GM13977 (cell line): ENCODE results near the gene ARMC7.

Experiments used
- DNase-seq: peaks from one replicate; pipeline ENCODE4 v3.0.0; 2012; ENCODE audit warnings: low spot score
- CTCF ChIP-seq: IDR thresholded peaks from 2 replicates; pipeline ENCODE4 v1.5.1; 2012; ENCODE audit warnings: mild to moderate bottlenecking, control low read depth; ENCODE audit not compliant: insufficient read depth; ENCODE audit errors: extremely low read depth, missing control alignments
- in situ Hi-C: fragments of 300-500 bp; cut with MboI; formaldehyde crosslinking; loops from one replicate; pipeline ENCODE4 v1.12.0; 2022; ENCODE audit warnings: low sequenced_read_pairs, low pct_unique_long_range_greater_than_20kb, mixed read lengths, inconsistent platforms; ENCODE audit not compliant: unreplicated experiment

The ARMC7 gene

GRCh38 chr17:75099881-75100595 is 9.7 kb upstream of the ARMC7 start:
- TF ChIP-seq CTCF: no peak
- in situ Hi-C loops: no loop called here
- DNase-seq: no peak

GRCh38 chr17:75102385-75102821 is 7.4 kb upstream of the ARMC7 start:
- DNase-seq: peak; percentile 70
- in situ Hi-C loops: no loop called here
- TF ChIP-seq CTCF: no peak

GRCh38 chr17:75103601-75104554 is 5.9 kb upstream of the ARMC7 start:
- DNase-seq: no peak
- in situ Hi-C loops: no loop called here
- no peak for TF ChIP-seq CTCF

GRCh38 chr17:75105126-75106080 is 4.4 kb upstream of the ARMC7 start:
- in situ Hi-C loops: no loop called here
- peak; percentile 65 for TF ChIP-seq CTCF
- peak; percentile 71 for DNase-seq

- no peak for DNase-seq
- in situ Hi-C loops: no loop called here
- no peak for TF ChIP-seq CTCF
Observed at GRCh38 chr17:75108193-75108592, 1.6 kb upstream of the ARMC7 start.

- TF ChIP-seq CTCF: no peak
- DNase-seq: peak; percentile 60
- in situ Hi-C loops: no loop called here
Observed at GRCh38 chr17:75109046-75109406, 743 bp upstream of the ARMC7 start.
